H1 (cell line): Measurements from ENCODE around the gene SMYD3. TPM values are rescaled to one million over a fixed set of nuclear protein-coding genes. Genes with fewer than 3 reads are reported as not detected.

Source experiments
- CTCF ChIA-PET: fragments of 300-600 bp; sonication (Branson Sonifier 250); formaldehyde crosslinking; loops from one replicate; lab custom pipeline; 2021; ENCODE audit not compliant: partially characterized antibody; lab: Charles Lee
- POLR2A ChIA-PET: fragments of 300-600 bp; sonication (Branson Sonifier 250); formaldehyde crosslinking; loops from one replicate; lab custom pipeline; 2021; ENCODE audit warnings: inconsistent platforms; ENCODE audit not compliant: partially characterized antibody; lab: Charles Lee
- DNase-seq, 2 experiments: peaks; one replicate each; pipeline versions ENCODE4 v3.0.0 to v3.0.0-alpha.2; 2010 to 2022; ENCODE audit warnings: low spot score in 2 of 2, low read depth in 1 of 2, mixed read lengths in 1 of 2
- FAIRE-seq: peaks from 2 replicates; lab custom pipeline; 2011; peaks lifted over from hg19 to GRCh38; lab: Jason Lieb, UNC
- H2AFZ ChIP-seq: 2 replicates; pipeline ENCODE4 v1.8.1; 2012; ENCODE audit warnings: low read length, inconsistent platforms
- H2AK5ac ChIP-seq: 2 replicates; pipeline ENCODE4 v1.6.1; 2013; ENCODE audit warnings: low read depth, low read length
- H2BK120ac ChIP-seq: replicated peaks from 2 replicates; pipeline ENCODE3; 2013; ENCODE audit warnings: low read depth, low read length, inconsistent platforms
- H2BK12ac ChIP-seq: 2 replicates; pipeline ENCODE4 v1.6.1; 2013; ENCODE audit warnings: low read depth, low read length
- H2BK15ac ChIP-seq: 2 replicates; pipeline ENCODE4 v1.6.1; 2013; ENCODE audit warnings: low read length
- H2BK20ac ChIP-seq: 2 replicates; pipeline ENCODE4 v1.6.1; 2013; ENCODE audit warnings: low read length
- H2BK5ac ChIP-seq: 2 replicates; pipeline ENCODE4 v1.6.1; 2013; ENCODE audit warnings: low read depth, low read length
- H3K14ac ChIP-seq: 2 replicates; pipeline ENCODE4 v1.6.1; 2013; ENCODE audit warnings: inconsistent platforms; ENCODE audit not compliant: insufficient read length
- H3K18ac ChIP-seq: 2 replicates; pipeline ENCODE4 v1.6.1; 2013; ENCODE audit warnings: low read length; ENCODE audit errors: extremely low read depth
- H3K23ac ChIP-seq: 2 replicates; pipeline ENCODE4 v1.6.1; 2013; ENCODE audit warnings: inconsistent platforms; ENCODE audit not compliant: insufficient read length
- H3K23me2 ChIP-seq: 2 replicates; pipeline ENCODE4 v1.6.1; 2013; ENCODE audit warnings: low read depth, low read length
- H3K27ac ChIP-seq: 2 replicates; pipeline ENCODE4 v1.6.1; 2011; ENCODE audit warnings: low read depth, low read length, inconsistent platforms
- H3K27me3 ChIP-seq, 4 experiments: replicated peaks in 1 of 4; 1 replicate in 1 of 4; 2 replicates in 3 of 4; pipeline versions ENCODE4 v1.6.1 to v1.8.1; 2011 to 2013; ENCODE audit warnings: low read length in 3 of 4, mild to moderate bottlenecking in 3 of 4, inconsistent platforms in 2 of 4, mixed read lengths in 2 of 4, moderate library complexity in 1 of 4; ENCODE audit not compliant: control insufficient read depth in 3 of 4, insufficient read depth in 3 of 4; ENCODE audit errors: extremely low read depth in 1 of 4
- H3K36me3 ChIP-seq, 4 experiments: 2 replicates each; pipeline versions ENCODE4 v1.6.1 to v1.8.1; 2011 to 2013; ENCODE audit warnings: mild to moderate bottlenecking in 4 of 4, low read length in 3 of 4, moderate library complexity in 2 of 4, control low read depth in 1 of 4, inconsistent platforms in 1 of 4; ENCODE audit not compliant: insufficient read depth in 4 of 4, control insufficient read depth in 2 of 4
- H3K4ac ChIP-seq: replicated peaks from 2 replicates; pipeline ENCODE3; 2013; ENCODE audit warnings: low read length, low read depth, mixed read lengths, inconsistent platforms; ENCODE audit not compliant: insufficient read length
- H3K4me1 ChIP-seq, 4 experiments: replicated peaks in 1 of 4; 1 replicate in 1 of 4; 2 replicates in 3 of 4; pipeline versions ENCODE4 v1.6.1 to v1.8.1; 2011 to 2013; ENCODE audit warnings: low read length in 3 of 4, inconsistent platforms in 2 of 4, mixed read lengths in 1 of 4; ENCODE audit not compliant: insufficient read depth in 4 of 4, control insufficient read depth in 3 of 4
- H3K4me2 ChIP-seq, 2 experiments: 2 replicates each; pipeline versions ENCODE4 v1.6.1 to v1.8.1; 2011 to 2013; ENCODE audit warnings: low read depth in 2 of 2, low read length in 2 of 2, control low read depth in 1 of 2, inconsistent platforms in 1 of 2, mild to moderate bottlenecking in 1 of 2; ENCODE audit not compliant: insufficient read depth in 1 of 2
- H3K4me3 ChIP-seq, 4 experiments: fragments of 200-600, 300-600 bp in 1 of 4; sonication (generic), shearing (Covaris generic), sonication (Bioruptor Twin) in 1 of 4; 2 replicates each; pipeline versions ENCODE4 v1.5.1 to v1.8.1; 2011 to 2016; ENCODE audit warnings: low read length in 4 of 4, low read depth in 3 of 4, control low read depth in 2 of 4, inconsistent platforms in 2 of 4, mild to moderate bottlenecking in 2 of 4, mixed read lengths in 1 of 4, moderate library complexity in 1 of 4; ENCODE audit not compliant: insufficient read depth in 2 of 4; ENCODE audit errors: extremely low read depth in 1 of 4
- H3K56ac ChIP-seq: replicated peaks from 2 replicates; pipeline ENCODE3; 2013; ENCODE audit warnings: low read depth, mild to moderate bottlenecking, mixed read lengths, low read length, inconsistent platforms; ENCODE audit not compliant: insufficient read length
- H3K79me1 ChIP-seq: 2 replicates; pipeline ENCODE4 v1.6.1; 2013; ENCODE audit warnings: low read depth, low read length, control low read depth
- H3K79me2 ChIP-seq, 2 experiments: 2 replicates each; pipeline versions ENCODE4 v1.6.1 to v1.8.1; 2012 to 2013; ENCODE audit warnings: low read length in 2 of 2, mild to moderate bottlenecking in 2 of 2, inconsistent platforms in 1 of 2; ENCODE audit not compliant: insufficient read depth in 2 of 2, control insufficient read depth in 1 of 2
- H3K9ac ChIP-seq, 4 experiments: replicated peaks in 1 of 4; 1 replicate in 1 of 4; 2 replicates in 3 of 4; pipeline versions ENCODE4 v1.6.1 to v1.8.1; 2011 to 2013; ENCODE audit warnings: low read depth in 3 of 4, low read length in 3 of 4, control low read depth in 2 of 4, mild to moderate bottlenecking in 2 of 4, moderate library complexity in 2 of 4, inconsistent platforms in 1 of 4; ENCODE audit errors: extremely low read depth in 1 of 4
- H3K9me3 ChIP-seq, 2 experiments: 2 replicates each; pipeline versions ENCODE4 v1.6.1 to v1.8.1; 2012 to 2013; ENCODE audit warnings: mild to moderate bottlenecking in 2 of 2, moderate library complexity in 2 of 2, control low read depth in 1 of 2, inconsistent platforms in 1 of 2, low read depth in 1 of 2, low read length in 1 of 2, mixed read lengths in 1 of 2; ENCODE audit not compliant: insufficient read depth in 2 of 2
- H4K20me1 ChIP-seq, 2 experiments: replicated peaks in 1 of 2; 2 replicates each; pipeline versions ENCODE3 to v1.8.1; 2011 to 2013; ENCODE audit warnings: inconsistent platforms in 2 of 2, low read length in 2 of 2, mild to moderate bottlenecking in 1 of 2; ENCODE audit not compliant: insufficient read depth in 2 of 2, control insufficient read depth in 1 of 2
- H4K5ac ChIP-seq: 2 replicates; pipeline ENCODE4 v1.6.1; 2013; ENCODE audit warnings: low read length, low read depth, mixed read lengths, inconsistent platforms; ENCODE audit not compliant: insufficient read length
- H4K8ac ChIP-seq: 2 replicates; pipeline ENCODE4 v1.8.0; 2013; ENCODE audit warnings: mild to moderate bottlenecking, moderate library complexity, low read length, inconsistent platforms; ENCODE audit not compliant: insufficient read depth; ENCODE audit errors: extremely low read depth
- H4K91ac ChIP-seq: replicated peaks from 2 replicates; pipeline ENCODE3; 2013; ENCODE audit warnings: low read length, mixed read lengths, inconsistent platforms; ENCODE audit not compliant: insufficient read length
- BCL11A ChIP-seq, 2 experiments: IDR thresholded peaks; one replicate each; pipeline ENCODE4 v1.6.1; 2011; ENCODE audit warnings: low read depth in 2 of 2, low read length in 2 of 2, mild to moderate bottlenecking in 2 of 2
- BRCA1 ChIP-seq: IDR thresholded peaks from 2 replicates; pipeline ENCODE4 v1.6.1; 2012; ENCODE audit warnings: low read depth, low read length, improper control_type of control experiment
- CBX8 ChIP-seq: fragments of 300-800, 300-1000 bp; sonication (generic); IDR thresholded peaks from 2 replicates; pipeline ENCODE4 v1.7.1; 2016; ENCODE audit warnings: low read depth, low read length, borderline replicate concordance
- SAP30 ChIP-seq: fragments of 300-600 bp; sonication (generic); IDR thresholded peaks from 2 replicates; pipeline ENCODE4 v1.7.1; 2012; ENCODE audit warnings: low read length, moderate library complexity, mild to moderate bottlenecking, inconsistent platforms; ENCODE audit not compliant: insufficient read depth, insufficient replicate concordance
- SP1 ChIP-seq: IDR thresholded peaks from 2 replicates; pipeline ENCODE4 v1.6.1; 2011; ENCODE audit warnings: low read depth, low read length
- TAF7 ChIP-seq: optimal IDR thresholded peaks from 2 replicates; pipeline ENCODE3; 2011; ENCODE audit warnings: low read depth, mild to moderate bottlenecking, inconsistent platforms, low read length, moderate library complexity, borderline replicate concordance
- WGBS, 2 experiments: shearing (Covaris generic) in 1 of 2; methylation state at CpG; one replicate each; pipeline versions ENCODE4 v1.1.6 to v1.1.7; 2013 to 2015; ENCODE audit warnings: low lambda C conversion rate in 2 of 2, mixed read lengths in 2 of 2, inconsistent platforms in 1 of 2, low coverage in 1 of 2, missing lambda C conversion rate in 1 of 2; ENCODE audit not compliant: insufficient replicate concordance in 2 of 2, insufficient coverage in 1 of 2, insufficient read length in 1 of 2; ENCODE audit errors: extremely low coverage in 1 of 2, missing lambda C conversion rate in 1 of 2; 5-methylcytosine and 5-hydroxymethylcytosine counted together
- polyA plus RNA-seq, 7 experiments: library from polyadenylated mRNA; depleted of rRNA in 3 of 7; stranded (reverse) in 5 of 7; unstranded in 2 of 7; fragments of >200 nt in 5 of 7; fragments of 200-250 nt in 2 of 7; gene quantifications; 1 replicate in 5 of 7; 2 replicates in 1 of 7; 4 replicates in 1 of 7; pipeline versions ENCODE4 v1.2.1 to v1.2.3, GENCODE V29; 2011 to 2013; ENCODE audit warnings: missing spikeins in 2 of 7, mixed read lengths in 2 of 7
- total RNA-seq: library from RNA; stranded (reverse); fragmentation: NEBNext Ultra II Directional; extraction: Animal tissue kit (Norgen Biotek cat#: 25700); gene quantifications from 2 replicates; pipeline ENCODE4 v1.2.1, GENCODE V29; 2021

The SMYD3 gene
- total and polyA plus RNA-seq, 2 of the 8 experiments (the other 6 are each of a cell fraction or from before 2014, with no cell fraction given), result 17.3 to 25.4 TPM

- TF ChIP-seq SAP30 (no peak), TAF7 (no peak), BRCA1 (no peak), BCL11A (IDR thresholded peaks at IDR 0.05; ENCODE audit: low read depth in 2 of 2, low read length in 2 of 2) (no peak), SP1 (no peak), CBX8 (no peak)
- TF ChIP-seq, all 59 proteins: peak for 0
- Histone ChIP-seq H4K20me1 (no peaks in the 10 kb centered on the region), H2AFZ (no peak overlapping the region), H3K4me3 (no peak overlapping the region), H3K4ac (no peak overlapping the region), H2AK5ac (no peak overlapping the region), H3K23ac (no peak overlapping the region), H3K9ac (no peak overlapping the region), H4K91ac (no peak overlapping the region), H3K27me3 (no peaks in the 10 kb centered on the region), H2BK12ac (no peak overlapping the region), H2BK5ac (no peak overlapping the region), H3K9me3 (no peaks in the 10 kb centered on the region), H3K23me2 (no peaks in the 10 kb centered on the region), H2BK120ac (no peak overlapping the region), H3K79me1 (no peaks in the 10 kb centered on the region), H3K4me1 (peaks cover 0 to 4% (median 2%) of the 10 kb centered on the region in 4 experiments; a peak in 4 of 7 replicates), H3K36me3 (peaks cover 0 to 2% (median 0%) of the 10 kb centered on the region in 4 experiments; a peak in 1 of 8 replicates), H3K18ac (no peak overlapping the region), H2BK15ac (no peak overlapping the region), H3K14ac (no peak overlapping the region), H3K4me2 (no peak overlapping the region), H4K8ac (no peak overlapping the region), H3K56ac (no peak overlapping the region), H2BK20ac (no peak overlapping the region), H3K79me2 (no peaks in the 10 kb centered on the region), H4K5ac (no peak overlapping the region), H3K27ac (no peak overlapping the region)
- FAIRE-seq (no peak), DNase-seq (no peak)
- POLR2A ChIA-PET, result no interaction called here
- CTCF ChIA-PET, result interaction anchor here (0.7 kb wide), 1 partner anchor 9 kb away, joined by 3 read pairs; no protein-coding TSS in a partner anchor
- WGBS, 2 experiments, result 95% methylated on average over 3 of the region's 3 CpGs; no CpG with 5 or more reads in 1 of the 2 experiments
Measured at GRCh38 chr1:245750261-245750660, 756.8 kb downstream of the SMYD3 start.
